Thoracic aorta (tissue), 2 donors: ENCODE results near the gene ST6GALNAC3. TPM values are rescaled to one million over a fixed set of nuclear protein-coding genes. Genes with fewer than 3 reads are reported as not detected.

ENCODE experiments used
- ATAC-seq: fragments of 150-250 bp; one replicate; pipeline ENCODE4 v1.8.0; 2017; ENCODE audit warnings: low read depth; ENCODE audit not compliant: insufficient number of reproducible peaks, low FRiP score
- DNase-seq: peaks from one replicate; pipeline ENCODE4 v3.0.0-alpha.2; 2020; ENCODE audit warnings: low spot score
- H3K27ac ChIP-seq, 2 donors: fragments of 200-600 bp; sonication (generic); 1 replicate in 1 of 2; 2 replicates in 1 of 2; pipeline ENCODE4 v1.5.1; 2016; ENCODE audit warnings: mild to moderate bottlenecking in 2 of 2, moderate library complexity in 2 of 2
- H3K27me3 ChIP-seq: fragments of 200-600 bp; sonication (generic); replicated peaks from 2 replicates; pipeline ENCODE4 v1.6.0; 2016; ENCODE audit warnings: mild to moderate bottlenecking; ENCODE audit not compliant: insufficient read depth
- H3K36me3 ChIP-seq: fragments of 200-600 bp; sonication (generic); one replicate; pipeline ENCODE4 v1.5.1; 2016
- H3K4me1 ChIP-seq, 2 donors: fragments of 200-600 bp; sonication (generic); 1 replicate in 1 of 2; 2 replicates in 1 of 2; pipeline versions ENCODE4 v1.5.1 to v1.6.0; 2016; ENCODE audit warnings: low read depth in 2 of 2, mild to moderate bottlenecking in 1 of 2; ENCODE audit not compliant: control insufficient read depth in 1 of 2
- H3K4me3 ChIP-seq: fragments of 200-600 bp; sonication (generic); 2 replicates; pipeline ENCODE4 v1.5.1; 2016; ENCODE audit warnings: mild to moderate bottlenecking
- H3K9me3 ChIP-seq: fragments of 200-600 bp; sonication (generic); 2 replicates; pipeline ENCODE4 v1.5.1; 2016
- CTCF ChIP-seq: fragments of 200-600 bp; sonication (generic); IDR thresholded peaks from one replicate; pipeline ENCODE4 v1.5.1; 2019; ENCODE audit warnings: antibody characterized with exemption
- total RNA-seq, 2 donors: library from RNA; depleted of rRNA; stranded (reverse); fragments of >200 nt; gene quantifications; one replicate each; pipeline versions ENCODE4 v1.1.0 to v1.2.3, GENCODE V29; 2016

ST6GALNAC3 gene
- total RNA-seq, 2 donors from 2014 or later, result 1.4 to 9.5 TPM

DNA sequence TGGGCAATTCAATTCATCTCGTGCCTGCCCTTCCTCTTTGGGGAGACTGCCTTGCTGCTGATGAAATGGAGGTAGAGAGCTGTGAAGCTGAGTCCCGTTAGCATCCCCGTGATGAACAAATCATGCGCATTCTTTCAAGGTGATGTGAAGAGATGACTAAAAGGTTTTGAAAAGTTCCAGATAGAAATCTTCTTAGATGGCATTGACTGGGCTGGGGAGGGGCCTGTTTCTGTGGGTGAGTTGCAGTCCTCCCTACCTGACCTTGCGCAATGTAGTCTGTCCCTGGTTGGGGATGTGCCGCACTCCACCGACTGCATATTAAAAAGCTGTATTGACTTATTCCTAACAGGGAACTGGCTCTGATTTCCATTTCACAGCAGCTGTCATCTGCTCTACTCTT, 49.6 kb downstream of the ST6GALNAC3 start:
- no peak for TF ChIP-seq CTCF
- ATAC-seq (no peak), DNase-seq (no peak)
- Histone ChIP-seq H3K36me3 (no peaks in the 10 kb centered on the region), H3K4me1 (no peaks in the 10 kb centered on the region), H3K27me3 (no peaks in the 10 kb centered on the region), H3K9me3 (no peaks in the 10 kb centered on the region), H3K4me3 (no peak overlapping the region), H3K27ac (no peak overlapping the region)

DNA sequence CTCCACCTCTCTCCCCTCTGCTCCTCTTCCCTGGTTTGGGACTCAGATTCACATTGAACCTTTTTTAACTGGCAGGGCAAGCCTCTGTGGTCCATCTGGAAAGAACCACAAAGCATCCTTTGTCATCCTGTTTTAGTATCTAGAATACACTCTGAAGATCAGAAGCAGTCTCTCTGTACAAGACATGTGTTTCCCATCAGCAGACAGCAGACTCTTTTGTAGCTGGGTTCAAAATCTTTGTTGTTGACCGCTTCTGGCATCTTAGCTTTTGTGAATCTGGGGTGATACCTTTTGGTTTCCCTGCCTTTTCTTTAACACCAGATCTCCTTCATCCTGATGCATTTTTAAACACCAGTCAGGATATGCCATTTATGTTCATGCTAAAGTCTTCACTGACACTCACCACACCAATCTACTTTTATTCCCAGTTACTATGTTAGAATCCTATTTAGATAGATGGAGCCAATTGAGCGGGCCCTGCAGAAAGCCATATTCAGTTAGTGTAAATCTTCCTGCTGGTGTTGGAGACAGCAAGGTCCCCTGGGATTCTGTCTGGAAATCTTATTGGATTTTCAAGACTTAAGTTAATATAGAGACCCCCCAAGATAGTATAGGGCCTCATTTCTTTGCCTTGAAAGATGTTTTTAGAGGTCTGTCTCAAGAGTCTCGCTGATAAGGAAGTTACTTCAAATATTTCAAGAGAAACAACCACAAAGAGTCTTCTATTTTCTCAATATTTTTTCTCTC, 51.1 kb downstream of the ST6GALNAC3 start:
- no peaks in the 10 kb centered on the region for H3K36me3 ChIP-seq
- no peaks in the 10 kb centered on the region for H3K4me1 ChIP-seq
- no peak for DNase-seq
- H3K9me3 ChIP-seq, result no peaks in the 10 kb centered on the region
- no peak overlapping the region for H3K4me3 ChIP-seq
- no peak for ATAC-seq
- H3K27me3 ChIP-seq, result no peaks in the 10 kb centered on the region
- no peak overlapping the region for H3K27ac ChIP-seq
- TF ChIP-seq CTCF, result no peak

DNA sequence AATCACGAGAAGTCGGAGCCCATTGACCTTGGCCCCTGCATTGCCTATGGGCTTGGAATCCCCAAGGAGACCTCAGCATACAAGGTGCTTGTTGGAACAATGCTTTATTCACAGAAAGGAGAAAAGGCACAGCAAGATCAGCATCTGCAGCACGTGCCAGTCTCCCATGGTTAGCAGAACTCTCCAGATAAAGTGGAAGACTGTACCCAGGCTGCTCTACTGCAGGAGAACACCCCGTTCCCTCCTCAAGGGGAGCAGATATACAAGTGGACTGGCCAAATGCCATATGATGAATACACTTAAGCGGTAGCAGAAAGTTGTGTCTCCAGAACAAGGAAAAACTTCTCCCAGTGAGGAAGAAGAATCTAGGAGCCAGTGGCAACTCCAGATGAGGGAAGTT, 53.5 kb downstream of the ST6GALNAC3 start:
- H3K27ac ChIP-seq, result no peak overlapping the region
- no peaks in the 10 kb centered on the region for H3K27me3 ChIP-seq
- no peak overlapping the region for H3K4me3 ChIP-seq
- ATAC-seq, result no peak
- H3K4me1 ChIP-seq, result no peaks in the 10 kb centered on the region
- no peak for TF ChIP-seq CTCF
- no peaks in the 10 kb centered on the region for H3K36me3 ChIP-seq
- DNase-seq, result no peak
- H3K9me3 ChIP-seq, result no peaks in the 10 kb centered on the region

GRCh38 chr1:76129731-76130130, 55.2 kb downstream of the ST6GALNAC3 start:
- no peaks in the 10 kb centered on the region for H3K4me1 ChIP-seq
- TF ChIP-seq CTCF, result no peak
- no peak overlapping the region for H3K4me3 ChIP-seq
- no peaks in the 10 kb centered on the region for H3K9me3 ChIP-seq
- no peak for ATAC-seq
- H3K36me3 ChIP-seq, result no peaks in the 10 kb centered on the region
- no peak for DNase-seq
- no peak overlapping the region for H3K27ac ChIP-seq
- no peaks in the 10 kb centered on the region for H3K27me3 ChIP-seq

GRCh38 chr1:76130992-76131391, 56.4 kb downstream of the ST6GALNAC3 start:
- DNase-seq (no peak), ATAC-seq (no peak)
- Histone ChIP-seq H3K4me1 (no peaks in the 10 kb centered on the region), H3K4me3 (no peak overlapping the region), H3K36me3 (no peaks in the 10 kb centered on the region), H3K27ac (no peak overlapping the region), H3K9me3 (no peaks in the 10 kb centered on the region), H3K27me3 (no peaks in the 10 kb centered on the region)
- no peak for TF ChIP-seq CTCF
